T-helper 2 cell treated with Interferon-gamma antibody and Interleukin-4, amounts not matched to agents 100 ng/mL and 5 ng/mL, for 36 hours (primary cell): ENCODE results near the gene GABARAPL2. TPM values are rescaled to one million over a fixed set of nuclear protein-coding genes. Genes with fewer than 3 reads are reported as not detected.
"Not testable (repeated sequence)": the region's sequence is repeated elsewhere in the genome, so short reads cannot be mapped to it uniquely, and the experiment has no call there.

Source experiments
- intact Hi-C: fragments of 100-400 bp; cut with micrococcal nuclease; formaldehyde crosslinking; loops from one replicate; pipeline ENCODE4 v1.15.1; 2023
- total RNA-seq: library from RNA; stranded (reverse); gene quantifications from 2 replicates; pipeline ENCODE4 v1.2.3, GENCODE V29; 2022

GABARAPL2 gene
- total RNA-seq = 61.4 and 63.1 TPM in 2 replicates

- intact Hi-C loops = loop anchor here (1.0 to 10.0 kb wide), 12 partner anchors 10 to 961 kb away; partner anchors contain the start of genes ADAT1, CFDP1, GLG1 and KARS1
Measured at GRCh38 chr16:75566040-75566757, at the start of gene GABARAPL2. GABARAPL2 (plus strand) TSS chr16:75566379; CDS start chr16:75566487, 108 bp downstream.

- intact Hi-C loops = no loop called here
Measured at GRCh38 chr16:75519175-75519574, 47.0 kb upstream of the GABARAPL2 start.

- intact Hi-C loops = no loop called here
Measured at GRCh38 chr16:75526032-75526790, 40.0 kb upstream of the GABARAPL2 start.

- intact Hi-C loops = no loop called here
Measured at GRCh38 chr16:75527825-75528299, 38.3 kb upstream of the GABARAPL2 start.

- intact Hi-C loops = no loop called here
Measured at GRCh38 chr16:75529056-75529905, 36.9 kb upstream of the GABARAPL2 start.

- intact Hi-C loops = no loop called here
Measured at GRCh38 chr16:75529959-75530358, 36.2 kb upstream of the GABARAPL2 start.

GRCh38 chr16:75532142-75532765 lies 33.9 kb upstream of the GABARAPL2 start:
- intact Hi-C loops = no loop called here

GRCh38 chr16:75532791-75533190 lies 33.4 kb upstream of the GABARAPL2 start:
- intact Hi-C loops = no loop called here

GRCh38 chr16:75534560-75535205 lies 31.5 kb upstream of the GABARAPL2 start:
- intact Hi-C loops = no loop called here

- intact Hi-C loops = no loop called here
Measured at GRCh38 chr16:75535211-75535843, 30.9 kb upstream of the GABARAPL2 start.

- intact Hi-C loops = no loop called here
Measured at GRCh38 chr16:75535901-75536300, 30.3 kb upstream of the GABARAPL2 start, which contains the start of gene CHST5. CHST5 (minus strand) TSS chr16:75536108; CDS start chr16:75530384, 5,724 bp downstream.

GRCh38 chr16:75537776-75538175 lies 28.4 kb upstream of the GABARAPL2 start:
- intact Hi-C loops = no loop called here

GRCh38 chr16:75538882-75539565 lies 27.2 kb upstream of the GABARAPL2 start:
- intact Hi-C loops = not testable (repeated sequence)

- intact Hi-C loops = no loop called here
Measured at GRCh38 chr16:75541236-75541635, 24.9 kb upstream of the GABARAPL2 start.

- intact Hi-C loops = not testable (repeated sequence)
Measured at GRCh38 chr16:75542462-75542861, 23.7 kb upstream of the GABARAPL2 start.

- intact Hi-C loops = not testable (repeated sequence)
Measured at GRCh38 chr16:75545879-75546278, 20.3 kb upstream of the GABARAPL2 start.

GRCh38 chr16:75546293-75546692 lies 19.9 kb upstream of the GABARAPL2 start:
- intact Hi-C loops = no loop called here

GRCh38 chr16:75548456-75548855 lies 17.7 kb upstream of the GABARAPL2 start:
- intact Hi-C loops = not testable (repeated sequence)

- intact Hi-C loops = no loop called here
Measured at GRCh38 chr16:75550211-75550662, 15.9 kb upstream of the GABARAPL2 start.
